Kasumi-1 (cell line): ENCODE results near the gene OCRL.
A peak's percentile ranks its signal among the peaks of the same experiment; 100 is the strongest.

Experiments
- DNase-seq, 2 experiments: peaks; one replicate each; lab custom pipeline; 2025; lab: John Stamatoyannopoulos, UW

Gene OCRL

DNA sequence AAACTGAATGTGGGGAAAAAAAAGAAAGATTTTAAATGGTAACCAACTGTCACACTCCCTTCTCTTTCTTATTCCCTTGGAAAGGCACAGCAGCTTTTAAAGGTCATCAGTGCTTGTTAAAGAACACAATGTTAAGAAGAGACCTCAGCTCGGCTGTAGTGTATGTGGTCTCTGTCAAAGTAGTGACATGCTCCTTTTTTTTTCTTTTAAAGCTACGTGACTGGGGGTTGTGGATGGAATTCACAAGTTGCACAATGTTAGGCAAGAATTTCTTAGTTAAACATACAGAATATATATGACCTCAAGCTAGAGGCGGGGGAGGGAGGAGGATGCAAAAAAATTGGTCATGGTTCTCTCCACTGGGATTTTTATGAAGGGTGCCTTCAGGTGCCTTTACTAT lies 45.6 kb downstream of the OCRL start:
- DNase-seq = no peak

DNA sequence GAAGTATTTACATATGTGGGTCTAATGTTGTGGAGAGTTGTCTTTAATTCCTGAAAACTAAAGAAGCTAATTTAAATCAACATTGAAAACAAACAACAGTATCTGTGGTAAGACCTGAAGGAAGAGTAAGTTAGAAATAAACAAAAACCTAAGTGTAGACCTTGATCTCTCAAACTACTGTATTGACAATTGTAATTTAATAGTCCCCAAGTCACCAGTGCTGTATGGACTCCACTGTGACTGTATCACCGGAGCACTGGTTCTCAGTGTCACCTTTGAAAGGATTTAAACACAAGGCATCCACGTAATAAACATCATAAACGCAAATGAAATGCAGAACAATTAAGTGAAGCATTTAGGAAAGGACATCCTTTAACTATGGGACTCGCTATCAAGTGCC lies 46.4 kb downstream of the OCRL start:
- DNase-seq = no peak

DNA sequence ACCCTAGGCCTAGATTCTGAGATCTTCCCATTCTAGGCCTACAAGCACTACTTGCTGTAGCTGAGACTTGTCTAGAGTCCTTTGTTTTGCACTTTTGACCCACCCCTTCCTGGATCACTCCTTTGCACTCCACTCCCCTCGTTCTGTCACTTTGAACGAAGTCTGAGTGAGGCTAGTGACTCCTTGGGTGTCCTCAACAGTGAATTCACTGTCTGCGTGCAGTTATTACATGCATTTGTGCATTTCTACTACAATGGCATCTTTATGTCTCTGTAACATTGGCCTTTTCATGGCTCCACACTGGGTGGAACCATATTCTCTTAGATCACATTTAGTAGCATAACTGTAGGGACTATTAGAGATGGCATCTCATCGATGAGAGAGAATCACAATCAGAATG lies 50.5 kb downstream of the OCRL start:
- no peak for DNase-seq

DNA sequence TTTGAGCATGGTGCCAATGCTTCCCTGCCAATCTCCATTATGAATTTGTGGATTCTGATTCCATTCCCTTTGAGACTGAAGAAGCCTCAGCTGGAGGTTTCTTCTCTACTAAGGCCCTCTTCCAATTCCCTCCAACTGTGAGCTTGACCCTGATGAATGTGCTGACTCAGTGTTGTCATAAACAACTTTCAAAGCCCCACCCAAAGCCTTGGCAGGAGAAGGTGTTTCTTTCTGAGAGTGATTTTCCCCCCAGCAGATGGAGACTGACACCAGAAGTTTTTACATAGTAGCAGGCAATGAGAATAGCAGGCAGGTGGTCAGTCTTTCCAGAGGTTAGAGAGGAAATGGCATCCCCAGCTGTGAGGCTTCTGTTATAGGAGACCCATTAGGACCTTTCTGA lies 53.1 kb downstream of the OCRL start:
- no peak for DNase-seq

DNA sequence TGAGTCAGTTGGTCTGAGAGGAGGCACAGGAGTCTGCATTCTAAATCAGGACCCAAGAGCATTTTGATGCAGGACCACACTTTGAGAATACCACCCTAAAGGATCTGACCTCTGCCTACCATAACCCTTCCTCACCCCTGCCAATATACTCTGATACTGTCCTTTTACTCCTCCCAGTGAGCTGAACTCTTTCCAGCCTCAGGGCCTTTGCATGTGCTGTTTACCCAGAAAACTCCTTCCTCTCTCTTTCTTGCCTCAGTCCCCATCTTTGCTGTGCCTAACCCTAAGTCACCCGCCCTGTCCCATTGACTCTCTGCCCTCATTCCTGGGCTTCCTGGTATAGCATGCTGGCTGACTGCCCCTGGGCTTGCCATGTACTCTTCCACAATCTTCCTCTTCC lies 54.7 kb downstream of the OCRL start:
- DNase-seq = no peak

DNA sequence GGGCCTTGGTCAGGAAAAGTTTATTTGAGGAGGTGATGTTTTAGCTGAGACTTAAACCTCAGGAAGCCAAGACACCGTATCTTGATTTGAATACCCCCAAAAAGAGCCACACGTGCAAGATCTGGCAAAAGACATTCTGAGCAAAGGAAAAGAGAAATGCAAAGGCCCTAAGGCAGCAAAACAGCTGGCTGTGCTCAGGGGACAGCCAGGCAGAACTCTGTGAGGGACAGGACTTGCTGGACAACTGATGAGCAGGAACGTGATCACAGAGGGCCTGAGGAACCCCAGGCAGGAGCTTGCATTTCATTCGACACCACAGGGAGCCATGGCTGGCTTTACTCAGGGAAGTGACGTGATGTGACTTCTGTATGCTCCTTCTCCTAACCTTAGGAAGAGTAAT lies 56.0 kb downstream of the OCRL start:
- DNase-seq = no peak

DNA sequence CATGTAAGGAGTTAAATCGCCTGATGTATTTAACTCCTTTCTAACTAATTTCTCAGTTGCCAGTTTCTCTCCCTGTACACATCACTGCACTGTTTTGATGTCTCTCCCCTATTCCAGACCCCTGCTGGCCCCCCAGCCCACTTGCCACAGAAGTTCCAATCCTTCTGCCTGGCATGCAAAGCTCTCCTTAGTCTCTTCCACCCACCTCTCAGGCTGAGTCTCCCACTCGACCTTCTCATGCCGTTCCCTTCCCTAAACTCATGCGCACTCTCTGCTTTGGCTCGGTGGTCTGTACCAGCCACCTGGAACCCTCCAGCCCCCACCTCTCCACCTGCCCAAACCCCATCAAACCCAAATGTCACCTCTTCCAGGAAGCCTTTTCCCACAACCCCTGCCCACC lies 57.8 kb downstream of the OCRL start:
- no peak for DNase-seq

DNA sequence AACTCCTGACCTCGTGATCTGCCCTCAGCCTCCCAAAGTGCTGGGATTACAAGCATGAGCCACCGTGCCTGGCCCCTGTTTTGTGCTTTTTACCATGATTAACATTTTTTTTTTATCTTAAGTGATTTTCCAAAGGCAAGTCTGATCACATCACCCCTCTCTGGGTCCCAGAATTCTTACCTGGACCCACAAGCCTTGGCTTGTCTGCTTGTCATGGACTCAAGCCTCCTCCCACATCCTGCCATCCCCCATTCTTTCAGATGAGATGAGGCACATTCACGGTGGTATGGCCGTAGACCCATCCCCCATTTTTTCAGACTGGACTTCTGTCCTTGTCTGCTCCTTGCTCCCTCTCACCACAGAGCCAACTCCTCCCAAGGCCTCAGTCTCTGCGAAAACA lies 59.4 kb downstream of the OCRL start:
- DNase-seq = no peak

DNA sequence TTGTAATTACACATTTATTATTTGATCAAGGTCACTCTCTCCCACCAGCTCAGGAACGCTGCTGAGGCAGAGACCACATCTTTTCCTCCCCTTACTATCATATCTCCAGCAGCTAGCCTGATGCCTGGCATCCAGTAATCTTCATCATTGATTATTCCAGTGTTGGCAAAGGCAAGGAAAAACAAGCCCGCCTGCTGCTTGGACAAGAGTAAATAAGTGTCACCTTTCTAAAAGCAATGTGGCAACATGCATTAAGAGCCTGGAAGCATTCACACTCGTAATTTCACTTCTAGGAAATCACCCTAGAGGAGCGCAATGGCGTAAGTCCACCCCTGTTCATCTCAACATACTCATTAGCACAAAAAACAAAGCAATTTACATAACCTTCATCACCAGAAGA lies 59.9 kb downstream of the OCRL start:
- no peak for DNase-seq

DNA sequence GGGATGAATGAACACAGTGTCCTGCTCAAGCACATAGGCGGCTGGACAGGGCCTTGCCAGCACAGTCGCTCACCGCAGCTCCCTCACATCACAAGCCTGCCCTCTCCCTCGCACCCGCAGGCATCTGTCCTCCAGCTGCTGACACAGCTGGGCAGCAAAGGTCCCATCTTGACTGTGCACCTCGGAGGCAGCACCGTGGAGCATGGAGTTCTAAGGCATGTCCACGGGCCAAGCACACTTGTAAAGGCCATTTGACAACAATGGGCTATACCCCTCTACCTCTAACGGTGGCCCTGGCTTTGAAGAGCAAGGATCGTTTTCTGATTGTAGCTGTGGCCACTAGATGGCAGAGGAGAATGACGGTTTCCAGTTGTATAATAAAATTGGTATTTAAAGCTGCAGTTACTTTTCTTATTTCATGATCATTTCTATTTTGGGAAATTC lies 60.9 kb downstream of the OCRL start:
- DNase-seq = peak; percentile 31 to 58

DNA sequence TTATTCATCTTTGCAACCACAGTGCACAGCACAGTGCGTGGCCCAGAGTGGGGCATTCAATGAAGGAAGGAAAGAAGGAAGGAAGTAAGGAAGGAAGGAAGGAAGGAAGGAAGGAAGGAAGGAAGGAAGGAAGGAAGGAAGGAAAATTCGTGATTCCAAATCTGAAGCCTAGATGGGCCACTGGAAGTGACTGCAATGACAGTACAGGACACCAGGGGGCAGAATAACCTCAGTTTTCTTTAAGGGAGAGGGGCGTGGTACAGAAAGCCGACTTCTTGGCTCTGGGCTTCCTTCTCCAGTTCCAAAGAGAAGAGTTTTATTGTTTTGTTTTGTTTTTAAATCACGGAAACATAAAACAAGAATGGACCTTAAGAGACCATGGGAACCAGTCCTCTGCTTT lies 66.9 kb downstream of the OCRL start:
- DNase-seq = peak; percentile 49 to 61

DNA sequence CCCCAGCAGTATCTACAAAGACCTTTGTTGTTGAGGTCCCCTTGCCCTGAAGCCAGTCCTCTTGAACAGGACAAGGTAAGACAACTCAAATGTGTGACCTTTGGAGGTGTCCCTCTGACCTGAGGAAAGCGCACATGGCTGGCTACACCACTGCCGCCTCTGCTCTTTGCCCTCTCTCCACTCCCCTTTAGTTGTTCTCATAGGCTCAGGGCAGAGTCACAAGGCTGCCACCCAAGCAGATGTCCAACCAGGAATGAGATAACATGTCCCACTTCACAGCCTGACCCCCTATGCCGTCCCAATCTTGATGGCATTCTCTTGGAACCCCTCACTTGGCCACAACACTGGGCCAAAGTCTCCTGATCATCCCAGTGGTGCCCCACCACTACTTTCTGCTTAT lies 68.4 kb downstream of the OCRL start:
- DNase-seq = no peak

DNA sequence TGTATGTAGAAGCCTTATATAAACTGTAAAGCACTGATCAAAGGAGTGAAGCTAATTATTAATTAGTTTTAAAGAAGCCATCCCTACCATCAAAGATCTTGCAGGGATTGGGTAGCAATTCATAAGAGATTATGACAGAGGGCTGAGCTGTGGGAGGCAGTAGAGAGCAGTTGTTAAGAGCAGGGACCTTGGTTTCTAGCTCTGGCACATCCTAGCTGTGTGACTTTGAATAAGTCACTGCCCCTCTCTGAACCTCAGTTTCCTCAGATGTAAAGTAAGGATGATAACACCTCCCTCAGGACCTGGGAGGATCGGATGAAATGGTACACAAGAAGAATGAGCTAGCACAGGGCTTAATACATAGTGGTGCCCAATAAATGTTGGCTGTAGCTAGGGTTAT lies 69.3 kb downstream of the OCRL start:
- peak; percentile 4 to 31 for DNase-seq

DNA sequence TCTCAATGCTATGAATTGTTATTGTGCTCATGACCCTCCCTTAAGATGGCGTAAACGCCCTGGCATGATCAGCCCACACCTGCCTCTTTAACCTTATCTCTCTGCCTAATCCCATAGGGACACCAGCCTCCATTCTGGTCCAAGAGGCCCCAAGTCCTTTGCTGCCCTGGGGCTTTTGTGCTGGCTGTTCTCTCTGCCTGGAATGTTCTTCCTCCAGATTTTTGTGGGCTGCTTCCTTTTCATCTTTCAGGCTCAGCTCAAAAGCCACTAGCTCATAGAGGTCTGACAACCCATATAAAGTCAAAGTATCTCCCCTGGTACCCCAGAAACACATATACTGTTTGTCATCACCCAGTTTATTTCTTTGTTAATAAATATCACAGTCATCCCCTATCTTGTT lies 72.3 kb downstream of the OCRL start:
- no peak for DNase-seq

DNA sequence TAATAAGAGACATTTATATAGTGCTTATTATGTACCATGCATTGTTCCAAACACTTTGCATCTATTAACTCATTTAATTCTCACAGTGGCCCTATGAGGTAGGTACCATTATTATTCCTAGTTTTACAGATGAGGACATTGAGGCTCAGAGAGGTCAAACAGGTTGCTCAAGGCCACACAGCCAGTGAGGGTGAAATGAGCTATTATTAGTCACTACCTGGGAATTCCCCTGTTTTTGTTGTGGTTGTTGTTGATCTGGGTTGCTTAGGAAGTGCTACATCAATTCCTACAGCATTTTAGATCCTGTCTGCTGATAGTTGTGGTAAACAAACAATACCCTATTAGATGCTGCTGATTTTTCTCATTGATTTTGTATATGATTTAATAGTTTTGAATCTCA lies 73.5 kb downstream of the OCRL start:
- no peak for DNase-seq

DNA sequence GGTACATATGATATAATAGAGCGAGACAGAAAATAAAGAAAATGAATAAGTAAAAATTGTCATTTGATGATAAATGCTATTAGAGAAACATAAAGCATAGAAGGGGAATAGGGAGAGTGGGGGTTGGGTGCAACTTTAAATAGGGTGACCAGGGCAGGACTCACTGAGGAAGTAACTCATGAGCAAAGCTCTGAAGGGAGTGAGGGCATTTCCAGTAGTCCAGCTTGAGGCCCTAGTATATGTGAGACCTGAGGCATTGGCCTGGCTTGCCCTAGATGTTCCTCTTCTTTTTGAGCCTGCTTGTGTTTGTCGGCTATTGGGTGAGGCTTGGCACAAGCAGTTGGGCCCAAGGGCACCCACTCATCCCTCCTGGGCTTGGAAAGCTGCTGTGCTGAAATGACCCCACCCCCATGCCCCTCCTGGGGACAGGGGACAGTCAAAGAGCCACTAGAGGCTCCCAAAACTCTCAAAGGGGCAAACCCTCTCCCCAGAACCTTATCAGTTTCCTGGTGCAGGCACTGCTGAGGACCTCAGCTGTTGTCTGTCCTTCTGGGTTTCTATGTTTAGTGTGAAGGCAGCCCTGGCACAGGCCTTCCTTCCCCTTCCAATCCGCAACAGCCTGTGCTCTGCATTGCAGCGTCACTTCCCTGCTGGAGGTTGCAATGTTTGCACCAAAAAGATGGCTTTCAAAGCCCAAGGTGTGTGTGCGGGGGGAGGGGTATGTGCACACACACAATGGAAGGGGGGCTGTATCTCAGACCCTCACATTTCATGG lies 74.6 kb downstream of the OCRL start:
- DNase-seq = peak; percentile 5 to 13

DNA sequence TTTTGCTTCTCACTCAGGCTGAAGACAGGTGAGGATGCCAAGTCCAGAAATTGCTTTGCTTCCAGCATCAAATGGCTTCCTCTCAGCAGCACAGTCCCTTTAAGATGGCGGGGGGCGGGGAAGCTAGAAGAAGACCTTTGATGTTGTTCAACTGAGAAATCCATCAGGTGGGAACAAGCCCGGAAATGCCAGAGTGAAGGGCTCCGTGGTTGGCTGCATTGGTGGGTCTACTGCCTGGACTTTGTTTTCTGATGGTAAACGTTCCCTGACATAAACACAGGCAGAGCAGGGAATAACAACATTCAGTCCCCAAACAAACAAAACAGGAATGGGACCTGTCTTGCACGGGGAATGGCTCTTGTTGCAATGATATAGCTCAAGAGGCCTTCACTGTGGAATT lies 77.4 kb downstream of the OCRL start:
- DNase-seq = no peak

DNA sequence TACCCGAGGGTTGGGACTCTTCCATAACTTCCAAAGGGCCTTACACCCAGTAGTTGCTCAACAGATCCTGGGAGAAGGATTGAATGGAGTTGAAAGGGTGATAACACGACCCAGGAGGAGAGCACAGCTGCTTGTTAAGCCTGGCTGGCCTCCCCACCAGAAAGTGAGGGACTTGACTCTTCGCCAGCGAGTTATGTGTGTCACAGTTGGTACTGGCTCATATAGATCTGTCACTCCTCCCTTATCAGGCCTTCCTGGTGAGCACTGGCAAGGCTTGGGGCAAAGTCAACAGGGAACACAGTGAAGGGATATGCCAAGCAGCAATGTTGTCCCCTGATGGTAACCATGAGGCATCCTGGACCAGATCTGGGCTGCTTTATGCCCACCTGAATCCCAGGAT lies 78.9 kb downstream of the OCRL start:
- DNase-seq = no peak

DNA sequence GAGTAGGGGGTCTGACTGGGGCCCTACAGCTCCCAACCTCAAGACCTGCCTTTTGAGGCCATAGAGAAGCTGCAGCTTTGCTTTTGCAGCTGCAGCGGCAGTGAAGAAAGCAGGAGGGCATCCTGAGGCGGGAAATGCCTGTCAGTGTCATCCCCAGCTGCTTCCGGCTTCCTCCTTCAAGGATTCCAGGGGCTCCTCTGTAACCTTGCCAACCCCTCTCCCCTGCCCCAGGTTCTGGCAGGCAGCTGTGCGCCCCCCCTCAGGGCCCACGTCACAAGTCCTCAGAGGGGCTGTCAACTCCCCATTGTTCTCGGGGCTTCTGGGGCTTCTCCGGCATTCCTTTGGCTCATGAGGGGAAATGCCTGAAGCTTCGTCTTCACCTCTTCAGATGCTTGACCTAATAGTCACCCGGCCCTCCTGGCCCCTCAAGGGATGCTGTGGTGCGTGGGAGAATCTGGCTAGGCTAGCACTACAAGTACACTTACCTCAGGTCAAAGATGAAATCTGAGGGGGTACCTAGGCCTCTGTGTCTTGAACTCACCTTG lies 82.8 kb downstream of the OCRL start:
- DNase-seq = no peak

DNA sequence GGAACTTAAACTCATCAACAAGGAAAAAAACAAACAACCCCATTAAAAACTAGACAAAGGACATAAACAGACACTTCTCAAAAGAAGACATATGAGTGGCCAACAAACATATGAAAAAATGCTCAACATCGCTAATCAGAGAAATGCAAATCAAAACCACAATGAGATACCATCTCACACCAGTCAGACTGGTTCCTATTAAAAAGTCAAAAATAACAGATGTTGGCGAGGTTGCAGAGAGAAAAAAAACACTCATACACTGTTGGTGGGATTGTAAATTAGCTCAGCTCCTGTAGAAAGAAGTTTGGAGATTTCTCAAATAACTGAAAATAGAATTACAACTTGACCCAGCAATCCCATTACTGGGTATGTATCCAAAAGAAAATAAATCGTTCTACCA lies 86.0 kb downstream of the OCRL start:
- DNase-seq = no peak

DNA sequence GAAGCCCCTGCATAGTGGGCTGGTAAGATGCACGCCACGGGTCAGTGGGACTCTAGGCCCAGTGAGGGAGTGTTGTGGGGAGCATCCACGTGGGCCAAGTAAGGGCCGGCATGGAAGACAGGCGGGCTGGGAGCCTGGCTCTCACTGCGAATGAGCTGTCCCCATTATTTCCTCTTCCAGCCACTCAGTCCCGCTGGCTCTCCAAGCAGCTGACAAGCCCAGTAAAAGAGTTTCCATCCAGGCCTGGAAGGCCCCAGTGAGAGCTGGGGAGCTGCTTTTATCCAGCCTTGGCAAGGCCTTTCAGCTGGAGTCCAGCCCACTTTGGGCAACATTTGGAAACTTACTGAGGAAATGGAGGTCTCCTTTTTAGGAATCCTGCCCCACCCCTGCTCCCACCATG lies 89.8 kb downstream of the OCRL start:
- DNase-seq = no peak

DNA sequence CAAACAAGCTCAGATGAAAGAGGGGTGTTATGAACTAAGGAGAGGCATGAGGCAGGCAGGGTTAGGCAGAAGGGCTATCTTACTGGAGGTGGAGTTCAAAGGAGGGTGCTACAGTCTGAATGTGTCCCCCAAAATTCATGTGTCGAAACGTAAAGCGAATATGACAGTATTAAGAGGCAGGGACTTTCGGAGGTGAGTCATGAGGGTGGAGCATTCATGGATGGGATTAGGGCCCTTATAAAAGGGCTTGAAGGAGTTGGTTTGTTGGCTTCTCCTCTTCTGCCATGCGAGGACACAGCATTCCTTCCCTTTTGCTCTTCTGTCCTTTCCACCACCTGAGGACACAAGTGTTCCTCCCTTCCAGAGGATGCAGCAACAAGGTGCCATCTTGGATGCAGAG lies 91.8 kb downstream of the OCRL start:
- no peak for DNase-seq

DNA sequence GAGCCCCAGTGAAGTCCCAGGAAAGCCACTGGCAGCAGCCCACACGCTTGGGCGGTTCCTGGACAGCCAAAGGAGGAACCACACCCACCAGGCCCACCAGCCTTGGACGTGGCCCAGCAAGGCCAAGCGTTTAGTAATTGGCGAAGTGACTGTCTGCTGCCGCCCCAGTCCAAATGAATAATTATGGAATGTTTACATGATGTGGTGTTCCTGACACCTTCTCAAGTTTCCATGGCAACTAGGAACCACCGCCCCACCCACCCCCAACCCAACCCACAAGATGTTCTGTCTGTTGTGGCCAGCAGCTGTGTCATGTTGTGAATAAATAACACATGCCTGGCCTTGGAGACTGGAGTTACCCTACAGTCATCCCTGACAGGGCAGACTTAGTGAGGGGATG lies 92.4 kb downstream of the OCRL start:
- DNase-seq = no peak

DNA sequence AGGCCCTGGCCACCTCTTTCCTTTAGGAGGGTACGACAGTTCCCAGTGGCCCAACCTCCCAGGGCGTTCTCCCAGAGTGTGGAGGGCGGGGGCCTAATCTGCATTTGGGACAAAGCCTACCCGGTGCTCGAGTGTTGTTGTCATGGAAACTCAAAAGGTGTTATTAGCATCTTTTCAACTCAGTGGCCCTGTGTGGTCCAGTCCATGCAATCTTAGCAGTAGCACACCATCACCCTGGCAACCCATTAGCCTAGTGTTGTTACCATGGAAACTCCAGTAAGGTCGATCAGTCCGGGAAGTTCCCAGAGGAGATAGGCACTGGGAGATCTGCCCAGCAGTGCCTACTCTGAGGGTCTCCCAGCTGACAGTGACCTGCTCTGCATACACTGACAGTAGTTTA lies 94.5 kb downstream of the OCRL start:
- no peak for DNase-seq
